ENCODE data around the gene ZDHHC13.

The ZDHHC13 gene

DNA sequence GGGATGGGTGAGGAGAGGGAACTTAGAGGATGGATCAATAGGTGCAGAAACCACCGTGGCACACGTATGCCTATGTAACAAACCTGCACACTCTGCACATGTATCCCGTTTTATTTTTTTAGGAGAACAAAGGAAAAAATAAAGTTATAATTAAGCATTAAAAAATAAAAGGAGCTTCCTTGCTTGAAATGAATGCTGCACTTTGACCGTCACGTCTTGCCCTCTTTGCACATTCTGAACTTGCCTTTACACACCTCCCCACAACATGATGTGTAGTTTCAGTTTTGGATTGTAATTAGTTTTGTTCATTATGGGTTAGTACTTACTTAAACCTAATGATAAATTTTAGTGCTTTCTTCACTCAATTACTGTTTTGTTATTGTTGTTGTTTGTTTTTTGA, 87.9 kb downstream of the ZDHHC13 start:
- DNase-seq (ENCODE audit: low spot score): no peak

DNA sequence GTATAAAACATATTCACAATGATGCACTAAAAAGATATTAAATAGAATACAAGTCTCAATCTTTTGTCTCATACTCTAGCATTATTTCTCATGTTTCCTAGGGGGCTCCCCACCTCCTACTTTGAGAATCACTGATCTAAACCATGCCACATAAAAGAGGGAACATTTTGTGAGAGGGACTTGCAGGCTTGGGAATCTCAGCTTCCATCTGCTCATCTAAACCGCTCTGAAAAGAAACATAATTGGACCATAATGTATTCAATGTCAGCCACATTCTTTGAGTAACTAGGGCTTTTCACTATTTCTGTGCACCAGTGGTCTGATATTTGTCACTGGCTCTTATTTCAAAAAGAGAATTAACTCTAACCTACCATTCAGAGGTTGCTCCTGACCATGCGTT, 91.2 kb downstream of the ZDHHC13 start:
- no peak for DNase-seq (ENCODE audit: low spot score)

DNA sequence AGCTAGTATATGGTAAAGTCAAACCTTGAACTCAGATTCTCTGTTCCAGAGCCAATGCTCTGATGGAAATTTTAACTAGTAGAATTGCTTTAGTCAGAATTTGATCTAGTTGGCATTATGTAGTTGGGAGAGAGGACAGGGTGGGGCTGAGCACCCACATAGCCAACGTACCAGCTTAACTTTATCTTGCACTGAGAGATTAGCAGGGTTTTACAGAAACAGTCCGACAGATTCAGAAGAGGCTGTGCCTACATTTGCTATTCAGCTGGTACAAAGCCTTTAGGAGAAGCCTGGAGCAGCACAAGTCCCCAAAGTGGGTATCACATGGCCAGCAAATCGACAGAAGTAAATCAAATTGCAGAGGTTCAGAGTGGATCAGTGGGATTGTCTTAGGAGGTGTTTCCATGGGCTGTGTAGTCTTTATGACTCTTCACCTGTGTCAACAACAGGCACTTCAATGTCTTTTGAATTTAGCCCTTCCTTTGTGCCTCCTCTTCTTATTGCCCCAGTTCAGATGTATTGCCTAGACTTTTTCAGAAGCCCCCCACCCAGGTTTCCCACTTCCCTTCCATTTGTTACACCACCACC, 92.1 kb downstream of the ZDHHC13 start:
- DNase-seq (ENCODE audit: low spot score): no peak

DNA sequence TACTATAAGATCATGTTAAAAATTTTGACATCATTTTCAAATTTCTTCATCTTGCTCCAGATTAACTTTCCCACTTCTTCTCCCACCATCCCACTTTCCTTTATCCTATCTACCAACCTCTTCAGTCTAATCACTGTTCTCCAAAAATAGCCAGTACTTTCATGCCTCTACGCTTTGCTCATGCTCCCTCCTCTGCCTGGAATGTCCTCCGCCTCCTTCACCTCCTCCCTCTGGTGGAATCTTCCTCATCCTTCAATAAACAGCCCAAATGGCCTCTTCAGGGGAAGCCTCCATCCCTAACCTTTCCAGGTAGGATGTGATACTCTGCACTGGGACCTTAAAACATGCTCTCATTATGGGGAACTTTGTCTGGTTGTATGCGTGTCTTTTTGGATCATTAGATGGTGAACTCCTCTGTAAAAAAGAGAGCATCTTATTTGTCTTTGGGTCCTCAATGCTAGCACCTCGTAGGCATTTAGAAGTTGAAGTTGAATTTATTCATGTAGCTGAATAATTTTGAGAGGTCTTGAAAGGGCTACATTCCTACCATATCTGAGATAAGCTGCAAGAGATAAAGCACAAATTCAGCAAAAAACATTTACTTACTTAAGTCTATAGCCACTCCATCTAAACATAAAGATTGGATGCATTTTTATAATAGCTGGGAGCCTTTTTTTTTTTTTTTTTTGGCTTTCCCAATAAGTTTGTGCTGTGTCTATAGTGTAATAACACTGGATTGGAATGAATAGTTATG, 92.8 kb downstream of the ZDHHC13 start:
- no peak for DNase-seq (ENCODE audit: low spot score)

DNA sequence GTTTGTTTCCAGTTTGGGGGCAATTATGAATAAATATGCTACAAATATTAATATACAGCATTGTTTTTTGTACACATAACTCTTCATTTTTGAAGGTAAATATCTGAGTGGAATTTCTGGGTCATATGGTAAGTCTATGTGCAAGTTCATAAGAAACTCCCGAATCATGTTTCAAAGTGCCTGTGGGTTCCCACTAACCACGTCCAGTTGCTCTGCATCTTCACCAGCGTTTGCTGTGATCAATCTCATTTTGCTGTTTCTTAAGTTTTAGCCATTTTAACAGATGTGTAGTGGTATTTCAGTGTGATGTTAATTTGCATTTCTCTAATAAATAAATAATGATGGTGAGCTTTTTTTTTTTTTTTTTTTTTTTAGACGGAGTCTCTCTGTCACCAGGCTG, 99.1 kb downstream of the ZDHHC13 start:
- no peak for DNase-seq (ENCODE audit: low spot score)

DNA sequence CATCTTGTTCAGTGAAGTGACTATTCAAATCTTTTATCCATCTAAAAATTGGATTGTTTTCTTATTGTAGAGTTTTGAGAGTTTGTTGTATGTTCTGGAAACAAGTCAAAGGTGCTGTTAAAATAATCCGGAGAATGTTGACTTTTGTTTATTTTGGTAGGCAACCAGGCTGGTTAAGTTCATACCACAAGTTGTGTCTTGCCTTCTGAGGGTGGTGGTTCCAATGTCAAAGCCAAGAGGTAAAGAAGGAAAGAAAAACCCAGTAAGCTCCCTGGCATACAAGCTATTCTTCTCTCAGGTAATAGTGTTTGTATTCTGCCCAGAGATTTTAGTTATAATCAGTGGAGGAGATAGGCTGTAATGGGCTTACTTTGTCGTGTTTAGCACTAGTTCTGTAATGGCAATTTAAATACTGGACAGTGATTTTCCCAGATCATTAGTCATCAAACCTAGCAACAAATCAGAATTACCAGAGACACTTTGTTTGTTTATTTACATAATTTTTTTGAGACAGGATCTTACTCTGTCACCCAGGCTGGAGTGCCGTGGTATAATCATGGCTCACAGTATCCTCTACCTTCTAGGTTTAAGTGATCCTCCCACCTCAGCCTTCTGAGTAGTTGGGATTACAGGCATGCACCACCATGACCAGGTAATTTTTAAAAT, 99.9 kb downstream of the ZDHHC13 start:
- no peak for DNase-seq (ENCODE audit: low spot score)

DNA sequence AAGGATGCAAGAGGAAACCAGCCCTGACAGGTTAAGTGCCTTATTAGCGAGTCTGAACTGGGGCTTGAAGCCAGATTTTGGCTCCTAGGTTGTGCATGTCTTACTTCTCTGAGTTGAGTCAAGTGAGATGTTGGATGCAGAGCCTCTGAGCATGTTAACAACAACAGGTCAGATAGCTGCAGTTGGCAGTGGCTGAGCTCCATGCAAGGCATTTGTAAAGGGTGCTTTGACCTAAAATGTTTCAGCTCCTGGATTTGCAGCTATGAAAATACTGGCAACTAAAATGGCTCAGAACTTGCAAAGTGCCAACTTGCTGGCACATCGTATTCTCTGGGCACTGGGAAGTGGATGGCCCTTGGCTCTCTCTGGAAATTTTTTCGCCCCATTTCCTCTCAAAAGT, 101.2 kb downstream of the ZDHHC13 start:
- DNase-seq (ENCODE audit: low spot score): no peak

DNA sequence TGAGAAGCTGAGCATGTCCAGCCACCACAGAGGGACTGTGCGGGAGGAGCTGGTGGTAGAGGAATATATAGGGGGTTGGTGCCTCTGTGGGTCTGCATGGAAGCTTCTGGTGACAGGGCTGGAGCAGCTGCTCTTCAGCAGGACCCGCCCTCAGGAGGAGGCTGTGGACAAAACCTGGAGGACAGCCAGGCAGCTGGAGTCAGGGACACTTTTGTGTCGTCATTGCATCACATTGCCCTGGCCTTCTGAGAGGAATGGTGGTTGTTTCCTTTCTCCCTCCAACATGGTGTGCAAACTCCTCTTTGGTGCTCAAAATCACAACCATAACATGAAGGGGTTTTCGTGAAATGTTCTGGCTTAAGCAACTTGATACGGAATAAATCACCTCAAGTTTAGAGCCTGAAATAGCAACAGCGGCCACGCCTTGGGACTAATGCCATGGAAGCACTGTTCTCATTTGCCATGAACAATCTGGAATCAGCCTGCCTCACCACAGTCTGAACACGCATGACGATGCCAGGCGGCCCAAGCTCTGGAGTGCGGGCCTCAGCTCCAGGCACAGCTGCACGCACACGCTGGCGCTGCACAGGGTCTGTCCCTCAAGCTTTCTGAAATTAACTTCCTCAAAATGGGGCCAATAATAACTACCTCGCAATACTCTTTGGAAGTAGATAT, 102.0 kb downstream of the ZDHHC13 start:
- no peak for DNase-seq (ENCODE audit: low spot score)

DNA sequence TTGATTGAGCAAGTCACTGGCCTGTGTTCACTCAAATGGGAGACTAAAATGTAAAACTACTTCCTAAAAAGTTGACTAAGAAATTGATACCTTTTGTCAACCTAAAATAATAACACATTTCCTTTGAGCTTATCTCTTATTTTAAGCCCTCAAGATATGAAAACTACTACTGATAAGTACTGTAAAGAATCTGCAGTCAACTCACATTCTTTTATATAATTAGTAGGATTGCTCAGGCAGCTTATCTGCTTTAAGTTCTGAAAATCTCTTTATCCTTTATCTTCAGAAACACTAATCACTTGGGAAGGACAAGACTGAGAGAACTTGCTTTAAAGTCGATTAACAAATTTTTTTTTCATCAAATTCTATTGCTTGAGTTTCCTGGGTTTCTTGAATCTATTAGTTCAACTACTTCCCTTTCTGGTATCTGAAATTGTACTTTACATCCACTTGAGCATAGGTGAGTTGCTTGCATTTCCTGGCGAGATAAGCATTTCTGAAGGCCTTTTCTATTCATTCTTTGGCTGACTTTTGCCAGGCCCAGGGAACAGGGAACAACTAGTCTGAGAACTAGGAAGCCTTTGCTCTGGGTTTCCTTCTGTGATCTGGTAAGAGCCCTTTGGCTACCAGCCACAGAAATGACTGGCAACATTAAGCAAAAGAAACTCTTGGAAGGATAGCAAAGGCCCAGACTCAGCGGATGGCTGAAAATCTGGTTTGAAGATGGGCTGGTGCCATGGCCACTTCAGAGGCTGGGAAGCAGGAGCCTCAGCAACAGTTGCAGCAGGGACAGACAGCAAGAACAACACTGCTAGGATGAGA, 104.1 kb downstream of the ZDHHC13 start:
- no peak for DNase-seq (ENCODE audit: low spot score)

DNA sequence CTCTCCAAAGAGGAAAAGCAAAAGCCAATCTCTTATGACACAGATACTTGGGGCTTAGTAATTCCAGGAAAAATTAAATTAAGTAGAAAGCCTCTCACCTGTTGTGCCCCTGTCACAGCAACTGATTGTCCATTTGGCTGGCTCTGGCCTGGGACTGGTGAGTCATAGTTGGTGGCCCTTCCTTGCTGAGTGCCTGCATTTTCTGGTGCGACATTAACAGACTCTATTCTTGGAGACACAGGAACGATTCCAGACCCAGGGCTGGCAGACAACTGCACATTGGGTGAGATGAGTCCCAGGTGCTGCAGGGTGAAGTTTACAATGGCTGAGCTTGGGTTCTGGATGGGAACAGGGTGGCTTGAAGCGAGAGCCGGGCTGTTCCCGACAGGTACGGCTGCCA, 108.2 kb downstream of the ZDHHC13 start:
- no peak for DNase-seq (ENCODE audit: low spot score)

DNA sequence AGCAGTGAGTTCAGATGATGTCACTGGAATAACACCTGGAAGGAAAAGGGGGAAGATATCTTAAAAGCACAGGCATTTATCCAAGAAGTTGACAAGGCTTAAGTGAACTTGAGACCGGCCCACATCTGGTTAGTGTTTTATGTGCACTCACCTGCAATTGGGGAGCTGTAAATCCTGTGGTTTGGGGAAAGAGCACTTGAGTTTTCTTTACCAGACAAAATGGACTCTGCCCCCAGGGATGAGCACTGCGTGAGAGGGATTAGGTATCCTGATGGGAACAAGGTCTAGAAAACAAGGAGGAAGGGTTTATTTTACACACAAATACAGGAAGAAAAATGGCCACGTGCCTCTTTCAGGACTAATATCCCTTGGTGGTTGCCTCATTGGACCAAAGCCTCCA, 108.6 kb downstream of the ZDHHC13 start:
- no peak for DNase-seq (ENCODE audit: low spot score)
